NT2/D1 (cell line): Measurements from ENCODE around the gene CTAGE1.

Source experiments
- YY1 ChIP-seq: IDR thresholded peaks from 2 replicates; pipeline ENCODE4 v1.6.1; 2011; ENCODE audit not compliant: insufficient read length, insufficient read depth
- ZNF274 ChIP-seq: IDR thresholded peaks from 2 replicates; pipeline ENCODE4 v1.6.1; 2011; ENCODE audit warnings: mild to moderate bottlenecking, low read depth, low read length

GRCh38 chr18:22429564-22429963 is 11.8 kb upstream of the CTAGE1 start:
- no peak for TF ChIP-seq YY1
- no peak for TF ChIP-seq ZNF274
